Hematopoietic multipotent progenitor cell treated with erythropoietin and hydrocortisone succinate and interleukin-3 and kit ligand, for 15 days (in vitro differentiated cells): ENCODE results near the gene OR10K2.

Experiments
- DNase-seq: peaks from one replicate; pipeline ENCODE4 v3.0.0-alpha.2; 2015; ENCODE audit warnings: low spot score

OR10K2 gene

DNA sequence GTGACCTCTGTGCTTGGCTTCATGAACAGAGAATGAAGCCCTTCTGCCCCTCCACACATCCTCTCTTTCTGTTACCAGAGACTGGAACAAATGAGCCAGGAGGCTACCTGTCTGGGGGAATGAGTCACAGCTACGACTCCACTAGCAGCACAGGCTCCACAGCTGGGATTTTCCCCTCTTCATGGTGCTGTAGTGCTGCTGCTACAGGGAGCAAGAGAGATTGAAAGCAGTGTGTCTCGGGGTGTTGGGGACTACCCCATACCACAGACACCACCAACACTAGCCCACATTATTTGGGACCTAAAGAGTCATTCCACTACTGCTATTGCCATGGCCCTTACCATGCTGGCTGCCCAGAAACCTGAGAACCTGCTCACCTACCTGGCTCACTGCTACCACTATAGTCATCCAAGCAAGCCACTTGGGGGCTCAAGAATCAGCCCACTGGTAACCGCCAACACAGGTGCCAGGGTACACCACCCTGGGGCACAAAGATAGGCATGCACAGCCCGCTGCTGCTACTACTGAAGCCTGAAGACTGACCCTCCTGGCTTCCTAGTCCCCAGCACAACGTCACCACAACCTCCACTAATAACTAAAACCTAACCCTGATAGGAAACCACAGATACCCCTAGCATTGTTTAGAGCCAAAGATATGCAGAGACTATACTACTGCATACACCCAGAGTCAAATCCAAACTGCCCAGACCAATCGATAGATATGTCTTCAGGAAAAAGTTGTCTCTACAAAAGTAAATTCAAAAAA is 54.7 kb downstream of the OR10K2 start:
- no peak for DNase-seq
